Limb (tissue), 2 donors: Measurements from ENCODE around the gene SNX10.
"Not testable (repeated sequence)": the region's sequence is repeated elsewhere in the genome, so short reads cannot be mapped to it uniquely, and the experiment has no call there.

Experiments
- DNase-seq, 2 donors: peaks; one replicate each; pipeline ENCODE4 v3.0.0-alpha.2; 2016; ENCODE audit errors: extremely low spot score in 2 of 2

The SNX10 gene, protein sequence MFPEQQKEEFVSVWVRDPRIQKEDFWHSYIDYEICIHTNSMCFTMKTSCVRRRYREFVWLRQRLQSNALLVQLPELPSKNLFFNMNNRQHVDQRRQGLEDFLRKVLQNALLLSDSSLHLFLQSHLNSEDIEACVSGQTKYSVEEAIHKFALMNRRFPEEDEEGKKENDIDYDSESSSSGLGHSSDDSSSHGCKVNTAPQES

DNA sequence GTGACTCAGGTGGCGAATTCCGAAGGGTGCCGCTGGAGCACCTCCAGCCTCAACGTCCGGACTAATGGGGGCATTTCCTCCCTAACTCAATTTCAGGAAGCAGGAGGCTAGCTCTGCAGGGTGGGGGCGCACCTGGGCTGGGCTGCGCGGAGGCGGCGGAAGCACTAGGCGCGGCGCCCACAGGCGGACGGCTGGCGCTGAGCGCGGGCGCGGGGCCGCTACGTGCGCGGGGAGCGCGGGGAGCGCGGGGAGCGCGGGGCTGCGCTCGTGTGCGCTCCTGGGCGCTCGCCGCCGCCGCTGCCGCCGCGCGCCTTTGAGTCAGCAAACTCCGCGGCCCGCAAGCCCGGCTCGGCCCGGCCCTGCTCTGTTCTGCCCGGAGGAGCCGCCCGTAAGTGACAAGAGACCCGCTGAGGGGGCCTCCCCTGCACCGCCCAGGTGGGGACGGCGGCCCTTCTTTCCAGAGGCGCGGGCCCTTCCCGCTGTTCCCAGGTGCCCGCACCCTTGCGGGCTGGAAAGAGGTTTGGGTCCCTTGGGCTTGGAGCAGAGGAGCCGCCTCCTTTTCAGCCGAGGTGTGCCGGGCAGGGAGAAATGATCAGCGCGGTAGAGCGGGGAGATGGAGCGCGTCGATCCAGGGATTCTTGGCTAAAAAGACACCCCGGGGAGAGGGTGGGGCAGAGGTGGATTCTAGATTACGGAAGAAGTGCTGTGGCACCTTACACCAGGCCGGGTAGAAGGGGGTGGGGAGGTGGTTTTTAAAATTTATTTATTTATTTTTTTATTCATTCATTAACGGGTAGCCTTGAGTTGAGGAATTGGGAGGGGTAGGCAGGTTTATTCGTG is at the start of gene SNX10:
TSS of gene SNX10 (plus strand) at position 164 of the 840 bp plus-strand sequence. CDS start 54,581 bp downstream, outside the sequence.
- DNase-seq, result peak; percentile 45 to 73

DNA sequence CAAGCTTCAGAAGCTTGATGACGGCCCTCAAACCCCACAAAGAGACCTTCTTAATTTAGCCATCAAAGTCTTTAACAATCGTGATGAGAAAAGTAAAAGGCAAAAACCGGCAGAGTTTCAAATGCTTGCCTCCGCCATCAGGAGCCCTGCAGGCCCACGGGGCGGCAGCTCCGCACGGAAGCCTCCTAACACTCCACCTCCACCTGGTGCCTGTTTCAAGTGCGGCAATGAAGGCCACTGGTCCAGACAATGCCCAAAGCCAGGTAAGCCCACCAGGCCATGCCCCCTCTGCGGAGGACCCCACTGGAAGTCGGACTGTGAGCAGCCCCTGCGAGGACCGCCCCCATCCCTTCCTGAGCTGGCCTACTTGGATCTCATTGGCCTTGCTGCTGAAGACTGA is 46.5 kb upstream of the SNX10 start:
- no peak for DNase-seq

DNA sequence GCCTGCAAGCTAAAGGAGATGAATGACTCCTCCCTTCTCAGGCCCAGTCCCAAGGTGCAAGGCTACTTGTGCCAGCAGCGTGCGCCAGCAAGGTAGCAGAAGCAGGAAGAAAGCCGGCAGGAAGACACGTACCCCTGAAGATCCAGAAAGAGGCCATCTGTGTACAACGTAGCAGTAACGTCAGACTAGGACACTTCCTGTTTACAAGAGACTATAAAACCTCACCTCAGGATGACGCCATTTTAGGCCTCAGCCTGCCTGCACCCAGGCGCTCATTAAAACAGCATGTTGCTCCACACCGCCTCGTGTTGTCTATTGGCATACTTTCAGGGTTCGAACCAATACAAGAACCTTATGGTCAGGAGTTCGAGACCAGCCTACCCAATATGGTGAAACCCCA is 41.4 kb upstream of the SNX10 start:
- no peak for DNase-seq

DNA sequence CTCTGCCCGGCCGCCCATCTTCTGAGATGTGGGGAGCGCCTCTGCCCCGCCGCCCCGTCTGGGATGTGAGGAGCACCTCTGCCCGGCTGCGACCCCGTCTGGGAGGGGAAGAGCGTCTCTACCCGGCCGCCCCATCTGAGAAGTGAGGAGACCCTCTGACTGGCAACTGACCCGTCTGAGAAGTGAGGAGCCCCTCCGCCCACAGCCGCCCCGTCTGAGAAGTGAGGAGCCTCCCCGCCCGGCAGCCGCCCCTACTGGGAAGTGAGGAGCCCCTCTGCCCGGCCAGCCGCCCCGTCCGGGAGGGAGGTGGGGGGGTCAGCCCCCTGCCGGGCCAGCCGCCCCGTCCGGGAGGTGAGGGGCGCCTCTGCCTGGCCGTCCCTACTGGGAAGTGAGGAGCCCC is 29.8 kb upstream of the SNX10 start:
- not testable (repeated sequence) for DNase-seq

DNA sequence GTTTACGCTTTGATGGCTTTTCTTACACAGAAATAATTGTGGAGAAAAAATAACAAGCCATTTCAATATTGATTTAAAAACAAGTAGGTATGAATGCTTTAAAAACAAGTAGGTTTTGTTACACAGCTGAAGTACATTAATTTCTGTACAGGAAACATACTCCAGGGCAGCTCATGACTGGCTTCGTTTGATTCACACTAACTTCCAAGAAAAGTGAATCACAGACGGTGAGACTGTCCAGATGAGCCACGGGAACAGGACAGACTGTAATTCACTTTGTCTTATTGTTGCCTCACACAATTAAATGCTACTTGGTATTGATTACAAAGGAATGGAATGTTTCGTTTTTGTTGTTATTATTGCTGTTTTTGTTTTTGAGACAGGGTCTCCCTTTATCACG is 26.6 kb upstream of the SNX10 start:
- no peak for DNase-seq

DNA sequence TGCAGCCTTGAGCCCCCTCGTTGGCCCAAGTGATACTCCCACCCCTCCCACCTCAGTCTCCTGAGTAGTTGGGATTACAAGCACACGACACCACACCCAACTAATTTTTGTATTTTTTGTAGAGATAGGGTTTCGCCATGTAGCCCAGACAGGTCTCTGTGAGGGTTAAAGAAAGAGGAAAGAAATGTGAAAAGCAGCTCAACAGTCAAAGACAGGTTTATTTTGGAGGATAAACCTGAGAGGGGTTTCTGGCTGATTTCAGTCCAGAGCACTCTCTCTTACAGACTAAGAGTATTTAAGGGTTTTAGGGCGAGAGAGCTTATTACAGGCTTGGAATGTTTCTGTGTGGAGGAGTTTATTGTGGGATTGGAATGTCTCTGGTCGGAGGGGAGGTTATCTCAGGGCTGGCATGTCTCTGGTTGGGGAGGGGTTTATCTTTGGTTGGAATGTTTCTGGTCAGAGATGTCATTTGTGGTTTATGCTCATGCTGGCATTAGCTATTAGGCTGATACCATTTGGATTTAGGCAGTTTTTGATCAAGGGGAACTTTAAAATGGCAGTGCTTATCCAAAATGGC is 26.1 kb upstream of the SNX10 start:
- DNase-seq, result no peak

DNA sequence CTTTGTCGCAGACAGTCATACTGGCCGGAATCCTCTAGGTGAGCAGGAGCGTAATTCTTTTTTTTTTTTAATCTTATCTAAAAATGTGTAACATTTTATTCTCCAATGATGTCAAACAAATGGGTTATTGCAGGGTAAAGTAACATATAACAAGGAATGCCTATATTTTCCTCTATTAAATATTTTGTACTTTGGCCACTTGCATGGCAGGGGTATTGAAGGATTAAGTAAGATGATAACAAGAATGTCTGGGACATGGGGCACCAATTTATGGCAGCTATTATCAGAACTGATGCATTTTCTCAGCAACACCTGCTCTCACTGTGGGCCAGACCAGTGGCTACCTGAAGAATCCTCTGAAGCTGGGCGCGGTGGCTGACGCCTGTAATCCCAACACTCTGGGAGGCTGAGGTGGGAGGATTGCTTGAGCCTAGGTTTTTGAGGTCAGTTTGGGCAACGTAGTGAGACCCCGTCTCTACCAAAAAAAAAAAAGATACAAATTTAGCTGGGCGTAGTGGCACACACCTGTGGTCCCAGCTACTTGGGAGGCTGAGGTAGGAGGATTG is 24.0 kb upstream of the SNX10 start:
- no peak for DNase-seq

DNA sequence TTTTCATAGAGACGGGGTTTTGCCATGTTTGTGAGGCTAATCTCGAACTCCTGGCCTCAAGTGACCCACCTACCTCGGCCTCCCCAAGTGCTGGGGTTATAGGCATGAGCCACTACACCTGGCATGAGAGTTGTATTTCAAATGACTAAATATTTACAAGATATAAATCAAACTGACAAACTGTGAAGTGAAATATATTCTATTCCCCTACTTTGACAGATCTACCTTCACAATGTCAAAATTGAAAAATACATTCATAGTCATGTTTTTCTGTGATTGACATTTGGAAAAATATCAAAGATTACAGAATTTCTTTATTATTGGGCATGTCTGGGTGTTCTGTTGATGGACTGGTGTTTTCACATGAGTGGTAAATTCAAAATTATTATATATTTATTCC is 16.4 kb upstream of the SNX10 start:
- no peak for DNase-seq

DNA sequence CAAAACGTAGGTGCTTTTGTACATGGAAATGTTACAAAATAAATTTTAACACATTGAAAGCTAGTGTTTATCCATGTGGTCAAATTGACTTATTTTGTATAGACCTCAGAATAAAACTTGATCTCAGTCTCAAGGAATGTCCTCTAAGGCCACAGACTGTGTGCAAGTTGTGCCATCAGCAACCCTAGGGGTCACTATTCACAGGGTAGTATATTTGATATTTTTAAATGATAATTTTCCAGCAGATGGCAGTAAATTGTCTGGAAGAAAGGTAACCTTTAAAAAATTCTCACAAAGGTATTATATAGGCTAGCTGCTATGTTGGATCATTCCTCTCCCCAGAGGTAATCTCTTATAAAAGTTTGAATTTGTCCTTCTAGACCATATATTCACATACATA is 12.9 kb upstream of the SNX10 start:
- DNase-seq, result no peak

DNA sequence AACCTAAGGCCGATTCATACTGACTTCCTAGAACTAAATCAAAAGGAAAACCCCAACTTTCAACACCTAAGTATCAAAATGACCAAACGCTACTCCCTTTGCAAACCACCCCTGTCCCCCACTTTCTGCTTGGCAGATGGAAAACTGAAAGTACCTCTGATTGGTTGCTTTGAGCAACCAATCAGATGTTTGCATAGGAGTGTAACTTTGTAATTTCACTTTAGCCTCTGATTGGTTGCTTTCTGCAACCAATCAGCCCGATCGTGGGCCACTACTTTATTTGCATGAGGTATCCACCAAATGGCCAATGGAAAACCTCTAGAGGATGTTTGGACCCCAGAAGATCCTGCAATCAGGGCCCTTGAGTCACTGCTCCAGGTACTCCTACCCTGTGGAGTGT is 12.3 kb upstream of the SNX10 start:
- DNase-seq, result no peak

DNA sequence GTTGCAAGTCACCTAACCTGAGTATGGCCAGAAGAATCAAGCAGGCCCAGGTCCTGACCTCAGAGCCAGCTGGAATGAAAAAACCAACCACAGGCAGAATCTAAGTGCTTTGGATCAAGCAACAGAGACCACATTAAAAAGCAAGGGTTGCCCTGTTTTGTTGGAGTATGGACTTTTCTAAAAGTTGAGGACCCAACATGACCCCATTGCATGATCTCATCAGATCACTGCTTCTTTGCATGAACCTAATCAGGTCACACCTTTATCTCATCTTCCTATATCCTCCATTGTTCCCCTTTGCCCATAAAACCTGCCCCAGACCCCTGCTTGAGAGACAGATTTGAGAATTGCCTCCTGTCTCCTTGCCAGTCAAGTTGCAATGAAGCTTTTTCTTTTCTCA is 11.6 kb upstream of the SNX10 start:
- DNase-seq, result no peak

DNA sequence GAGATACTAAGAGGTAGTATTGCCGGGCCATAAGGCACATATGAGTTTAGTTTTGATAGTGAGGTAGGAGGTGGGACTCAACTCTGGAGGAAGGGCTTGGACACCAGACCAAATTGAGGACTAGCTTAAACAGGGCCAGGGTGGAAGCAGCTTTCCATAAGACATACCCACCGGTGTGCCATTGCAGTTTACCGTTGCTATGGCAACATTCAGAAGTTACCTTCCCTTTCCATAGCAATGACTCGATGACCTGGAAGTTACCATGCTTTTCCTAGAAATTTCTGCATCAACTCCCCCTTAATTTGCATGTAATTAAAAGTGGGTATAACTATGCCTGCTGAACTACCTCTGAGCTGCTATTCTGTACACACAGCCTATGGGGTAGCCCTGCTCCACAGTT is 10.9 kb upstream of the SNX10 start:
- no peak for DNase-seq

DNA sequence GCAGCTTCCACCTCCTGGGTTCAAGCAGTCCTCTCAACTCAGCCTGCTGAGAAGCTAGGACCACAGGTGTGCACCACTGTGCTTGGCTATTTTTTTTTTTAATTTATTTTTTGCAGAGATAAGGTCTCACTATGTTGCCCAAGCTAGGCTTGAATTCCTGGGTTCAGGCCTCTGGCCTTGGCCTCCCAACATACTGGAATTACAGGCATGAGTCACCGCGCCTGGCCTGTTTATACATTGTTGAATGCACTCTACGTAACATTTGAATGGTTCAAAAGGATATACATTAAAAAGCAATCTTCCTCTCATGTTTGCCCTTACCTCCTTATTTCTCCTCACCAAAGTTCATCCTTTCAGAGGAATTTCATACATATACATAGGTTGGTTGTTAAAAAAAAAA is 7.2 kb upstream of the SNX10 start:
- DNase-seq, result no peak

DNA sequence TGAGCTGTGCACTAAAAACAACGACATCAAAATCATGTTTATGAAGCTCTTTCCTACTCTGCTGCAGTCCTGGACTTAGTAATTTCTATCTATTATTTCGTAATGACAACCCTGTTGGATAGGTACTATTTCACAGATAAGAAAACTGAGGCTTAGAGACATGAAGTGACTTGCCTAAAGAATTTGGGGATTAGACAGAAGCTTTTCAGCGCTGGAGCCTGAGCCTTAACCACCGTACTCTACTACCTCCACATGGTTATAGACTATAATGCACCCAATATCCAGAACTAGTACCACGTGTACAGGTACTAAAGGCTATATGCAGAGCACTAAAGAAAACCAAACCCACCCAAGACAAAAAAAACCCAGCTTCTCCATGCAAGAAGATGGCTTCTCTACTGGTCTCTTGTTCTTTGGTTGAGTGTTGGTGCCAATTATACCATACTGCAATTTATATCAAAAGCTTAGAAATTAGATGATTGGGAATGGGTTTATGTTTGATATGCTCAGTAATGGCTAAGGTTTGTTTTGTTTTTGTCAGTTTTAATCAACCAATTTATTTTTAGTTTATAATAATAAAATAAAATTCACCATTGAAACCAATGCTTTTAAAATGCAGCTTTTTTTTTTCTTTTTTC is 6.5 kb upstream of the SNX10 start:
- no peak for DNase-seq

DNA sequence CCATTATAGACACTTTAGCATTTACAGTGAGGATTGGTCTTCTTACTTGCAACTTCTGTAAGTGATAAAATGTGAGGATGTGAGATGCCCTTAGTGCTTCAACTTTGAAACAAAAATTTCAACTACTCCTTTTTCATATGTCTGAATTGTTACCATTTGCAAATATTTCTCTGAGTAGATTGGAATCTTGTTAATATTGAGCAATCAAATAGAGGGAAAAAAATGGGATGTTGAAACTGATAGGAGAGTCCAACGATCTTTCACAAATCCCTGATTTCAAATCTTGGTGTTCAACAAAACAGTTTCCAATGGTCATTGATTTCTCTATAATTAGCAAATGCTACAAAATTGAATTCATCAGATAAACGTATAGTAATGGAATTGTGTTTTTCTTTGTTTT is 5.5 kb upstream of the SNX10 start:
- DNase-seq, result no peak

DNA sequence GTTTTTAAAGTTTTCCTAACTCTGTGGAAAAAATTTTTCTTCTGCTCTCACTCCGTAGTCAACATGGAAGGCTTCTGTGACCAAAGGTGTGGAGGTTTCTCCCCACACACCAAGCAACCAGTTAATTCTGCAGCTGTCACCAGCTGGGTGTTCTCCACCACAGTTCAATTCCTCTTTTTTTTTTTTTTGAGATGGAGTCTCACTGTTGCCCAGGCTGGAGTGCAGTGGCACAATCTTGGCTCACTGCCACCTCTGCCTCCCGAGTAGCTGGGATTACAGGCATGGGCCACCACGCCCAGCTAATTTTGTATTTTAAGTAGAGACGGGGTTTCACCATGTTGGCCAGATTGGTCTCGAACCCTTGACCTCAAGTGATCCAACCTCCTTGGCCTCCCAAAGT is 3.5 kb upstream of the SNX10 start:
- DNase-seq, result not testable (repeated sequence)

DNA sequence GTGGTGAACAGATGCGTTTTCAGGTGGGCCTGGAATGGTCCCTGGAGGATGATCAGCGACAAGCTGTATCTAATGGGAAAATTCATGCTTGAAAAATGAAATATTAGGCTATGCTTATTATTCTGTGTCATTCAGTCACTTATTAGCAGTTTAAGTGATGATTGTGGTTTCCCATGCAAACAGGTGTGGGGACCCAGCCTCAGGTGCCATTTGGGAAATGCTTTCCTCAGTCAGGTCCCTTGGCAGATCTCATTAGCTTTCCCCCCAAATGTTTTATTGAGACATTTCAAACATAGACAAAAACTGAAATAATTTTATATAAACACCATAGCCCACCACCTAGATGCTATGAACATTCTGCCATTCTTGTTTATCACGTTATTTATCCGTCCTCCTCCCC is 411 bp upstream of the SNX10 start:
- DNase-seq, result no peak

DNA sequence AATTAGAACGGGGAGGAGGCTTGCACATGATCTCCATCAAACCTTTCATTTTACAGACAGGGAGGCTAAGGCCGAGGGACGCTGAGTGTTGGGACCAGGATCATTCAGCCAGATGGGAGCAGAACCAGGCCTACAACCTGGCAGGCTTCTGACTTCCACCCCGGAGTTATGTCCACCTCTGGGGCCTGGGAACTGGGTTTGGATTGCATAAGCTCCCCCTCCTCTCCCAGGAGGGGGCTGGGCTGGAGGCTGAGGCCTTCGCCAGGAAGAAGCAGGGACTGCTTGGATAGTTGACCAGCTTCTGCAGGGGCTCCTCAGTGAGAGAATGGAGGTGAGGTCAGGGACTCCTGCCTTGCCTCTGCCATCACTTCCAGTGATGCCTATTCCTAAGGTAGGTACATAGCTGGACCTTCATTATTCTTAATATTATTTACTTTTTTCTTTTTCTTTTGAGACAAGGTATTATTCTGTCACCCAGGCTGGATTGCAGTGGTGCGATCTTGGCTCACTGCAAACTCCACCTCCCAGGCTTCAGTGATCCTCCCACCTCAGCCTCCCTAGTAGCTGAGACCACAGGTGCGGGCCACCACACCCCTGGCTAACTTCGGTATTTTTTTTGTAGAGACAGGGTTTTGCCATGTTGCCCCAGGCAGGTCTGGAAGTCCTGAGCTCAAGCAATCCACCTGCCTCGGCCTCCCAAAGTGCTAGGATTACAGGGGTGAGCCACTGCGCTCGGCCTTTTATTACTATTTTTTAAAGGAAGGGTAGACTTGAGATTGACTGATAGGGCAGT is 1.3 kb downstream of the SNX10 start:
- no peak for DNase-seq

DNA sequence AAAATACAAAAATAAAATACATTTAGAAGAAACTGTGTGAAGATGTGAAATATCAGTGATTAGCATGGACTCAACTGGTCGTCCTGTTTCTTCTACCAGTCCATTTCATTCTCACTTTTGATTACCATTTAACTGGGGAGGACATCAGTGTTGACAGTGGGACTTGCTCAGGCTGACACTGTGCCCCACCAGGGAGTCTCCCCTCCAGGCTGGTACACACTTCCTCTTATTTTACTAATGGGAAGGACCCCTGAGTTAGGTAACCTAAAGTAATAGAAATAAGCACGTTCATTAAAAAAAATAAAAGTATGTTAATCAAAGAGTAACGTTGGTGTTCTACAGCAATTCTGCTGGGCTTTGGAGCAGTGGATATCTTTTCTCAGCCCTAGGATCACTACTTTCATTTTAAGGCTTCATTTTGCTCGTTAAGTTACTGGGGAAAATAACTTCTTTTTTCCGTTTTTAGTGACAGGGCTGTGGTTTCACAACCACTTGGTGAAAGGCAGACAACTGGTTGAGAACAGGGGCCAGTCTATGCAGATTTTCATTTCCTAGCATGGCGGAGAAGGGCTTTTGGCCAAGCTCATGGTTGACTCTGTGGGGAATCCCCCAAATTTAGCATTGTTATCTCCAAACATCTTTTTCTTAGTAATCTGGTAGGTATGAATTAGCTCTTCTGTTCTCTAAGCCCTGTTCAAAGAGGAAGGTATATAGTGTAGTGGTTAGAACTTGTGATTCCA is 2.1 kb downstream of the SNX10 start:
- no peak for DNase-seq

DNA sequence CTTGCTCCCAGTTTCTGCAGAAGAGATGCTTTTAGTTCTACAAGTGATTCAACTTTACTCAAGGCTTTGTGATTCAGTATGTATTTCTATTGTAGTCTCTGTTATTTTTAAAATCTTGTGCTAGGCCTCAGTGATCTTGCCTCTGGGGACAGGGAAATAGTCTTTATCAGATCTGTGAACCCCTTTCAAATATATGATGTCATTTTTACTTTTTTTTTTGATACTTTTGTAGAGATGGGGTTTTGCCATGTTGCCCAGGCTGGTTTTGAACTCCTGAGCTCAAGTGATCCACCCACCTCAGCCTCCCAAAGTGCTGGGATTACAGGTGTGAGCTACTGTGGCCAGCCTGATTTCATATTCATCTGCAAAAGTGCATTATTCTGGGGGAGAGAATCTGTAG is 3.4 kb downstream of the SNX10 start:
- no peak for DNase-seq

DNA sequence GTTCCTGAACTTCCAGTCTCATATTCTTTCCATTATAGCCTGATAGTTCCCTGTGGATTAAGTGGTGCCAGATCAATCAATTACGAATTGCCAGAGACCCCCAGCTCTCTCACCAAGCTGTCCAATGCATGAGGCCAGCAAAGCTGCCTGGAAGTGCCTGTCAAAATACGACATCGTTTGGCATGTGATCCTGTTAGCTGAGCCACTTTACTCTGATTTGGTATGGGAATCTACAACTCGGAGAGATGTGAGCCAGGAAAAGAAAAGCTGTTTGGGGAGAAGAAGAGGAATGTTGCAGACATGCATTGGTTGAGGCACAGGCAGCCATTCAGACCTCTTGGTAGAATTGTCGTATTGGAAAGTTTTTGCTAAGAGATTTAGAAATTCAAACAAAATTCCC is 3.9 kb downstream of the SNX10 start:
- DNase-seq, result no peak
